Endothelial cell of umbilical vein (primary cell): ENCODE data around the gene KANSL1.

Experiments
- EZH2 ChIP-seq: IDR thresholded peaks from 2 replicates; pipeline ENCODE4 v1.6.1; 2012; ENCODE audit warnings: borderline replicate concordance, low read depth, mild to moderate bottlenecking, moderate library complexity, low read length, inconsistent platforms; ENCODE audit not compliant: severe bottlenecking
- GATA2 ChIP-seq: IDR thresholded peaks from 2 replicates; pipeline ENCODE4 v1.7.0; 2011; ENCODE audit warnings: low read depth, mild to moderate bottlenecking, moderate library complexity, mixed read lengths, low read length; ENCODE audit not compliant: insufficient read length, insufficient read depth
- POLR2A ChIP-seq: IDR thresholded peaks from 2 replicates; pipeline ENCODE4 v1.6.1; 2012; ENCODE audit warnings: low read depth, mild to moderate bottlenecking, control low read depth, low read length
- POLR2AphosphoS5 ChIP-seq: IDR thresholded peaks from 2 replicates; pipeline ENCODE4 v1.6.1; 2012; ENCODE audit warnings: low read depth, mild to moderate bottlenecking, control low read depth, low read length, moderate library complexity; ENCODE audit not compliant: insufficient read depth
- TF ChIP-seq, protein P1 (sequence below), 2 donors: IDR thresholded peaks; 1 replicate in 1 of 2; 2 replicates in 1 of 2; pipeline ENCODE4 v1.5.1; 2011; ENCODE audit warnings: low read length in 2 of 2, mild to moderate bottlenecking in 2 of 2, moderate library complexity in 2 of 2, control low read depth in 1 of 2, inconsistent platforms in 1 of 2, low read depth in 1 of 2; ENCODE audit not compliant: insufficient read depth in 1 of 2; ENCODE audit errors: extremely low read depth in 1 of 2
- TF ChIP-seq, protein P2 (sequence below): IDR thresholded peaks from 2 replicates; pipeline ENCODE4 v1.6.1; 2011; ENCODE audit not compliant: insufficient read depth, insufficient read length

DNA sequence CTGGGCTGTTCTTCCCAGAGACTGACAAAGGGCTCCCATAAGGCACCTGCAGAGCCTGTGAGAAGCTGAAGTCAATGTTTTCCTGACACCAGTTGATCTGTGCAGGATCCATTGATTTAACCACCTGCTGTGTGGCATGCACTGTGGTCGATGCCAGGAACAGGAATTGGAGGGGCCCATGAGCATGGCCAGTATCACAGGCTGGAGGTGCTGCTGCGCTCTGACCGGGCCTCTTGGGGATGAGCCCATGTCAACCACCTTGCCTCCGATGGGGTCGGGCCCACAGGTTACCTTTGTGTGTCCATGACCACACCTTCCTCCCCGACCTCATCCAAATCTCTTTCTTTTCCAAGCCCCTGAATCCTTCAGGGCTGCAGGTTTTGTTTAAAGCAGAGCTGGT is 212.4 kb downstream of the KANSL1 start:
- TF ChIP-seq, protein P1, sequence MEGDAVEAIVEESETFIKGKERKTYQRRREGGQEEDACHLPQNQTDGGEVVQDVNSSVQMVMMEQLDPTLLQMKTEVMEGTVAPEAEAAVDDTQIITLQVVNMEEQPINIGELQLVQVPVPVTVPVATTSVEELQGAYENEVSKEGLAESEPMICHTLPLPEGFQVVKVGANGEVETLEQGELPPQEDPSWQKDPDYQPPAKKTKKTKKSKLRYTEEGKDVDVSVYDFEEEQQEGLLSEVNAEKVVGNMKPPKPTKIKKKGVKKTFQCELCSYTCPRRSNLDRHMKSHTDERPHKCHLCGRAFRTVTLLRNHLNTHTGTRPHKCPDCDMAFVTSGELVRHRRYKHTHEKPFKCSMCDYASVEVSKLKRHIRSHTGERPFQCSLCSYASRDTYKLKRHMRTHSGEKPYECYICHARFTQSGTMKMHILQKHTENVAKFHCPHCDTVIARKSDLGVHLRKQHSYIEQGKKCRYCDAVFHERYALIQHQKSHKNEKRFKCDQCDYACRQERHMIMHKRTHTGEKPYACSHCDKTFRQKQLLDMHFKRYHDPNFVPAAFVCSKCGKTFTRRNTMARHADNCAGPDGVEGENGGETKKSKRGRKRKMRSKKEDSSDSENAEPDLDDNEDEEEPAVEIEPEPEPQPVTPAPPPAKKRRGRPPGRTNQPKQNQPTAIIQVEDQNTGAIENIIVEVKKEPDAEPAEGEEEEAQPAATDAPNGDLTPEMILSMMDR (IDR thresholded peaks at IDR 0.05; ENCODE audit: extremely low read depth in 1 of 2, insufficient read depth in 1 of 2, low read depth in 1 of 2, low read length in 2 of 2): no peak
- TF ChIP-seq POLR2AphosphoS5 (no peak), POLR2A (no peak), EZH2 (no peak), GATA2 (no peak)
- TF ChIP-seq, protein P2, sequence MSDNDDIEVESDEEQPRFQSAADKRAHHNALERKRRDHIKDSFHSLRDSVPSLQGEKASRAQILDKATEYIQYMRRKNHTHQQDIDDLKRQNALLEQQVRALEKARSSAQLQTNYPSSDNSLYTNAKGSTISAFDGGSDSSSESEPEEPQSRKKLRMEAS: no peak
